NCI-H1930 (cell line): ENCODE data around the gene SLC1A2.

ENCODE experiments used
- DNase-seq, 2 experiments: peaks; one replicate each; lab custom pipeline; 2025; lab: John Stamatoyannopoulos, UW

SLC1A2 gene

GRCh38 chr11:35272391-35272902 lies 146.9 kb downstream of the SLC1A2 start:
- no peak for DNase-seq

GRCh38 chr11:35271031-35271430 lies 148.3 kb downstream of the SLC1A2 start:
- no peak for DNase-seq

GRCh38 chr11:35270342-35270741 lies 149.0 kb downstream of the SLC1A2 start:
- no peak for DNase-seq

GRCh38 chr11:35267504-35267903 lies 151.9 kb downstream of the SLC1A2 start:
- DNase-seq = no peak

- DNase-seq = no peak
Measured at GRCh38 chr11:35265755-35266454, 153.5 kb downstream of the SLC1A2 start.

GRCh38 chr11:35262735-35263134 lies 156.6 kb downstream of the SLC1A2 start:
- no peak for DNase-seq

- no peak for DNase-seq
Measured at GRCh38 chr11:35262056-35262455, 157.3 kb downstream of the SLC1A2 start.

GRCh38 chr11:35261197-35261596 lies 158.2 kb downstream of the SLC1A2 start:
- DNase-seq = no peak

GRCh38 chr11:35260342-35260985 lies 158.9 kb downstream of the SLC1A2 start:
- DNase-seq = no peak

- DNase-seq = no peak
Measured at GRCh38 chr11:35259529-35259928, 159.8 kb downstream of the SLC1A2 start.

GRCh38 chr11:35257281-35257680 lies 162.1 kb downstream of the SLC1A2 start:
- no peak for DNase-seq

- no peak for DNase-seq
Measured at GRCh38 chr11:35256296-35256695, 163.1 kb downstream of the SLC1A2 start.

GRCh38 chr11:35255514-35255913 lies 163.8 kb downstream of the SLC1A2 start:
- no peak for DNase-seq

- no peak for DNase-seq
Measured at GRCh38 chr11:35253237-35253636, 166.1 kb downstream of the SLC1A2 start.

- DNase-seq = no peak
Measured at GRCh38 chr11:35250621-35251020, 168.7 kb downstream of the SLC1A2 start.

- no peak for DNase-seq
Measured at GRCh38 chr11:35250192-35250591, 169.2 kb downstream of the SLC1A2 start.

GRCh38 chr11:35248558-35249323 lies 170.6 kb downstream of the SLC1A2 start:
- no peak for DNase-seq

GRCh38 chr11:35247863-35248262 lies 171.5 kb downstream of the SLC1A2 start:
- DNase-seq = no peak

- DNase-seq = no peak
Measured at GRCh38 chr11:35247428-35247827, 171.9 kb downstream of the SLC1A2 start.

GRCh38 chr11:35246745-35247144 lies 172.6 kb downstream of the SLC1A2 start:
- DNase-seq = no peak

GRCh38 chr11:35245786-35246185 lies 173.6 kb downstream of the SLC1A2 start:
- DNase-seq = no peak

GRCh38 chr11:35245056-35245455 lies 174.3 kb downstream of the SLC1A2 start:
- DNase-seq = no peak

- DNase-seq = no peak
Measured at GRCh38 chr11:35243774-35244173, 175.6 kb downstream of the SLC1A2 start.
